SK-N-SH (cell line): ENCODE results near the gene LMAN1. TPM values are rescaled to one million over a fixed set of nuclear protein-coding genes. Genes with fewer than 3 reads are reported as not detected.

Experiments
- CTCF ChIA-PET: fragments of 300-600, 350-600 bp; formaldehyde crosslinking; extraction: SDS; loops from one replicate; lab custom pipeline; 2021; lab: Yijun Ruan, JAX
- POLR2A ChIA-PET: fragments of 350-600 bp; sonication (Branson Sonifier 250); formaldehyde crosslinking; extraction: SDS; loops from one replicate; lab custom pipeline; 2020; ENCODE audit warnings: antibody characterized with exemption, inconsistent platforms; lab: Yijun Ruan, JAX
- DNase-seq: peaks from one replicate; pipeline ENCODE4 v3.0.0; 2012
- H2AFZ ChIP-seq: fragments of 200-600 bp; sonication (generic); 2 replicates; pipeline ENCODE4 v1.8.1; 2016; ENCODE audit warnings: antibody characterized with exemption, mild to moderate bottlenecking, low read depth
- H3F3A ChIP-seq: fragments of 200-600 bp; sonication (generic); replicated peaks from 2 replicates; pipeline ENCODE3; 2016; ENCODE audit warnings: antibody characterized with exemption, mild to moderate bottlenecking; ENCODE audit not compliant: insufficient read depth
- H3K27ac ChIP-seq, 2 experiments: fragments of 200-500 bp in 1 of 2; fragments of 200-600 bp in 1 of 2; sonication (Bioruptor generic) in 1 of 2; sonication (generic), shearing (Covaris generic) in 1 of 2; 2 replicates each; pipeline versions ENCODE4 v1.5.1 to v1.6.1; 2014 to 2016; ENCODE audit warnings: low read depth in 2 of 2, inconsistent platforms in 1 of 2, low read length in 1 of 2, mild to moderate bottlenecking in 1 of 2, mixed read lengths in 1 of 2
- H3K27me3 ChIP-seq: fragments of 200-600 bp; sonication (generic), shearing (Covaris generic); 2 replicates; pipeline ENCODE4 v1.6.1; 2016; ENCODE audit warnings: mixed run types; ENCODE audit not compliant: insufficient read depth
- H3K36me3 ChIP-seq, 2 experiments: fragments of 200-500 bp in 1 of 2; fragments of 200-600 bp in 1 of 2; sonication (Bioruptor generic) in 1 of 2; sonication (generic) in 1 of 2; replicated peaks in 1 of 2; 2 replicates each; pipeline versions ENCODE3 to v1.5.1; 2014 to 2016; ENCODE audit warnings: low read length in 1 of 2, mild to moderate bottlenecking in 1 of 2; ENCODE audit not compliant: insufficient read depth in 2 of 2, control insufficient read depth in 1 of 2
- H3K4me1 ChIP-seq, 2 experiments: fragments of 200-500 bp in 1 of 2; fragments of 200-600 bp in 1 of 2; sonication (Bioruptor generic) in 1 of 2; sonication (generic), shearing (Covaris generic) in 1 of 2; 2 replicates each; pipeline versions ENCODE4 v1.5.1 to v1.6.1; 2014 to 2016; ENCODE audit warnings: low read depth in 1 of 2, low read length in 1 of 2, mixed run types in 1 of 2; ENCODE audit not compliant: insufficient read depth in 2 of 2, control insufficient read depth in 1 of 2
- H3K4me2 ChIP-seq: fragments of 200-600 bp; sonication (generic), shearing (Covaris generic); 2 replicates; pipeline ENCODE4 v1.6.1; 2017; ENCODE audit warnings: mixed run types
- H3K4me3 ChIP-seq, 2 experiments: fragments of 200-500 bp in 1 of 2; fragments of 200-600 bp in 1 of 2; sonication (Bioruptor generic) in 1 of 2; sonication (generic), shearing (Covaris generic) in 1 of 2; 2 replicates each; pipeline versions ENCODE4 v1.5.1 to v1.8.1; 2014 to 2016; ENCODE audit warnings: low read depth in 2 of 2, inconsistent platforms in 1 of 2, low read length in 1 of 2, mild to moderate bottlenecking in 1 of 2, mixed read lengths in 1 of 2, moderate library complexity in 1 of 2
- H3K79me2 ChIP-seq: fragments of 200-600 bp; sonication (generic); 2 replicates; pipeline ENCODE4 v1.8.1; 2017; ENCODE audit warnings: mild to moderate bottlenecking; ENCODE audit not compliant: insufficient read depth
- H3K9ac ChIP-seq: fragments of 200-600 bp; sonication (generic); 2 replicates; pipeline ENCODE4 v1.6.1; 2017; ENCODE audit warnings: mixed run types
- H3K9me2 ChIP-seq: fragments of 200-600 bp; sonication (generic); 2 replicates; pipeline ENCODE4 v1.6.1; 2017; ENCODE audit warnings: mixed run types
- H3K9me3 ChIP-seq: fragments of 200-600 bp; sonication (generic); 2 replicates; pipeline ENCODE4 v1.6.1; 2017; ENCODE audit warnings: mixed run types, mild to moderate bottlenecking, moderate library complexity
- H4K20me1 ChIP-seq: fragments of 200-600 bp; sonication (generic); 2 replicates; pipeline ENCODE4 v1.6.1; 2017; ENCODE audit warnings: mild to moderate bottlenecking, mixed run types; ENCODE audit not compliant: insufficient read depth
- CTCF ChIP-seq: fragments of 200-600 bp; sonication (generic); IDR thresholded peaks from 2 replicates; pipeline ENCODE4 v1.6.1; 2017; ENCODE audit warnings: antibody characterized with exemption, mild to moderate bottlenecking, moderate library complexity
- ELF1 ChIP-seq: IDR thresholded peaks from 2 replicates; pipeline ENCODE4 v1.4.0; 2012
- EP300 ChIP-seq, 2 experiments: IDR thresholded peaks; 2 replicates each; pipeline versions ENCODE4 v1.4.0 to v1.6.1; 2012; ENCODE audit warnings: borderline replicate concordance in 1 of 2, low read depth in 1 of 2, low read length in 1 of 2
- EZH2phosphoT487 ChIP-seq: fragments of 200-600 bp; sonication (generic); IDR thresholded peaks from 2 replicates; pipeline ENCODE4 v1.6.1; 2017; ENCODE audit warnings: low read depth, mixed run types, mild to moderate bottlenecking, antibody characterized with exemption, moderate library complexity, borderline replicate concordance
- FOSL2 ChIP-seq: IDR thresholded peaks from 2 replicates; pipeline ENCODE4 v1.4.0; 2012; ENCODE audit warnings: low read depth, mild to moderate bottlenecking, moderate library complexity, borderline replicate concordance
- FOXJ3 ChIP-seq: sonication (generic); formaldehyde crosslinking; IDR thresholded peaks from 2 replicates; pipeline ENCODE4 v1.5.1; 2020; ENCODE audit warnings: mild to moderate bottlenecking, missing genetic modification reagents
- GABPA ChIP-seq: IDR thresholded peaks from 2 replicates; pipeline ENCODE4 v1.4.0; 2012; ENCODE audit warnings: low read depth, mild to moderate bottlenecking
- IRF3 ChIP-seq: fragments of 150-350 bp; IDR thresholded peaks from 2 replicates; pipeline ENCODE4 v1.6.1; 2016; ENCODE audit warnings: mild to moderate bottlenecking, low read depth, low read length
- MEF2A ChIP-seq: IDR thresholded peaks from 2 replicates; pipeline ENCODE4 v1.4.0; 2012; ENCODE audit warnings: low read depth, borderline replicate concordance
- MXI1 ChIP-seq: IDR thresholded peaks from 2 replicates; pipeline ENCODE4 v1.6.1; 2012; ENCODE audit warnings: mild to moderate bottlenecking, low read depth, low read length, improper control_type of control experiment
- NFIC ChIP-seq: IDR thresholded peaks from 2 replicates; pipeline ENCODE4 v1.4.0; 2012; ENCODE audit warnings: borderline replicate concordance
- NRF1 ChIP-seq: IDR thresholded peaks from 2 replicates; pipeline ENCODE4 v1.6.1; 2012; ENCODE audit warnings: low read depth, mild to moderate bottlenecking, low read length
- RAD21 ChIP-seq: IDR thresholded peaks from 2 replicates; pipeline ENCODE4 v1.6.1; 2012; ENCODE audit warnings: mild to moderate bottlenecking, low read length
- RCOR1 ChIP-seq: fragments of 150-350 bp; IDR thresholded peaks from 2 replicates; pipeline ENCODE4 v1.6.1; 2017; ENCODE audit warnings: antibody characterized with exemption, low read length
- RFX5 ChIP-seq: IDR thresholded peaks from 2 replicates; pipeline ENCODE4 v1.6.1; 2012; ENCODE audit warnings: mild to moderate bottlenecking, improper control_type of control experiment, low read length
- RXRA ChIP-seq: IDR thresholded peaks from 2 replicates; pipeline ENCODE4 v1.4.0; 2012; ENCODE audit warnings: low read depth, mild to moderate bottlenecking, borderline replicate concordance
- SIN3A ChIP-seq: IDR thresholded peaks from 2 replicates; pipeline ENCODE4 v1.6.1; 2012; ENCODE audit warnings: low read depth, mild to moderate bottlenecking, low read length, moderate library complexity, borderline replicate concordance
- SMC3 ChIP-seq: IDR thresholded peaks from 2 replicates; pipeline ENCODE4 v1.6.1; 2012; ENCODE audit warnings: low read depth, low read length, improper control_type of control experiment
- TCF12 ChIP-seq: IDR thresholded peaks from 2 replicates; pipeline ENCODE4 v1.4.0; 2012
- USF1 ChIP-seq: IDR thresholded peaks from 2 replicates; pipeline ENCODE4 v1.4.0; 2012; ENCODE audit warnings: low read depth, borderline replicate concordance
- WGBS: methylation state at CpG from one replicate; pipeline ENCODE4 v1.1.6; 2017; ENCODE audit warnings: low lambda C conversion rate; 5-methylcytosine and 5-hydroxymethylcytosine counted together
- polyA plus RNA-seq, 3 experiments: library from polyadenylated mRNA; depleted of rRNA; stranded (reverse); fragments of >200 nt; gene quantifications; 2 replicates each; pipeline ENCODE4 v1.2.3, GENCODE V29; 2012

Gene LMAN1
- polyA plus RNA-seq, 1 of the 3 experiments (the other 2 are of a cell fraction), result 43.4 TPM

- Histone ChIP-seq H2AFZ (no peak overlapping the region), H3K4me2 (no peak overlapping the region), H3K9ac (no peak overlapping the region), H3K9me3 (no peaks in the 10 kb centered on the region), H4K20me1 (peaks cover 5% of the 10 kb centered on the region), H3K4me1 (no peaks in the 10 kb centered on the region; a peak in 2 of 4 replicates), H3F3A (peaks cover 9% of the 10 kb centered on the region), H3K27ac (no peak overlapping the region), H3K36me3 (peaks cover 71 to 98% of the 10 kb centered on the region in 2 experiments), H3K9me2 (no peaks in the 10 kb centered on the region), H3K4me3 (no peak overlapping the region), H3K27me3 (no peaks in the 10 kb centered on the region), H3K79me2 (peaks cover 36% of the 10 kb centered on the region)
- 94% methylated on average over 4 of the region's 4 CpGs for WGBS
- ChIA-PET CTCF (interaction anchor here (1.2 kb wide), 1 partner anchor 57 kb away, joined by 3 read pairs; no protein-coding TSS in a partner anchor), POLR2A (no interaction called here)
- no peak for TF ChIP-seq FOSL2
- no peak for TF ChIP-seq SIN3A
- TF ChIP-seq RXRA, result no peak
- TF ChIP-seq ELF1, result no peak
- TF ChIP-seq RFX5, result no peak
- no peak for TF ChIP-seq CTCF
- TF ChIP-seq FOXJ3 (CRISPR knock-in tag), result no peak
- TF ChIP-seq EZH2phosphoT487, result no peak
- TF ChIP-seq GABPA, result no peak
- TF ChIP-seq USF1, result no peak
- TF ChIP-seq EP300 (IDR thresholded peaks at IDR 0.05; ENCODE audit: borderline replicate concordance in 1 of 2, low read depth in 1 of 2, low read length in 1 of 2), result no peak
- no peak for TF ChIP-seq MEF2A
- TF ChIP-seq NFIC, result no peak
- no peak for TF ChIP-seq IRF3
- no peak for TF ChIP-seq SMC3
- TF ChIP-seq NRF1, result no peak
- no peak for TF ChIP-seq TCF12
- no peak for TF ChIP-seq RCOR1
- TF ChIP-seq RAD21, result no peak
- no peak for TF ChIP-seq MXI1
- no peak for DNase-seq
These were observed 13.5 kb downstream of the LMAN1 start for GRCh38 chr18:59345556-59345955.
